Neural progenitor cell (in vitro differentiated cells): ENCODE data around the gene ZBTB3. TPM values are rescaled to one million over a fixed set of nuclear protein-coding genes. Genes with fewer than 3 reads are reported as not detected.

ENCODE experiments used
- DNase-seq: peaks from one replicate; pipeline ENCODE4 v3.0.0-alpha.2; 2016; ENCODE audit warnings: low spot score
- H2AFZ ChIP-seq: fragments of 200-600 bp; sonication (generic); replicated peaks from 2 replicates; pipeline ENCODE4 v1.6.1; 2016; ENCODE audit warnings: antibody characterized with exemption
- H3F3A ChIP-seq: fragments of 200-600 bp; sonication (generic); 2 replicates; pipeline ENCODE4 v1.6.1; 2016; ENCODE audit warnings: antibody characterized with exemption, low read depth
- H3K27ac ChIP-seq: fragments of 200-600 bp; sonication (generic); 2 replicates; pipeline ENCODE4 v1.5.1; 2016; ENCODE audit warnings: mild to moderate bottlenecking
- H3K27me3 ChIP-seq: fragments of 200-600 bp; sonication (generic); 2 replicates; pipeline ENCODE4 v1.6.1; 2016; ENCODE audit warnings: mild to moderate bottlenecking, moderate library complexity
- H3K36me3 ChIP-seq: fragments of 200-600 bp; sonication (generic); 2 replicates; pipeline ENCODE4 v1.5.1; 2016
- H3K4me1 ChIP-seq: fragments of 200-600 bp; sonication (generic); 2 replicates; pipeline ENCODE4 v1.6.1; 2016; ENCODE audit warnings: mixed run types
- H3K4me2 ChIP-seq: fragments of 200-600 bp; sonication (generic); 2 replicates; pipeline ENCODE4 v1.6.1; 2016
- H3K4me3 ChIP-seq: fragments of 200-600 bp; sonication (generic); 2 replicates; pipeline ENCODE4 v1.5.1; 2016
- H3K79me2 ChIP-seq: fragments of 200-600 bp; sonication (generic); 2 replicates; pipeline ENCODE4 v1.6.1; 2016; ENCODE audit warnings: low read depth
- H3K9ac ChIP-seq: fragments of 200-600 bp; sonication (generic); 2 replicates; pipeline ENCODE4 v1.6.1; 2016
- H3K9me3 ChIP-seq: fragments of 200-600 bp; sonication (generic); 2 replicates; pipeline ENCODE4 v1.5.1; 2016; ENCODE audit warnings: low read depth
- H4K20me1 ChIP-seq: fragments of 200-600 bp; sonication (generic); 2 replicates; pipeline ENCODE4 v1.6.1; 2016; ENCODE audit warnings: low read depth
- H3K27ac Mint-ChIP-seq: 3 replicates; pipeline ENCODE4 v1.8.0; 2021; ENCODE audit warnings: mixed read lengths
- H3K27me3 Mint-ChIP-seq: 2 replicates; pipeline ENCODE4 v1.8.0; 2022; ENCODE audit warnings: low read depth, mild to moderate bottlenecking, inconsistent platforms, moderate library complexity, mixed read lengths; ENCODE audit not compliant: insufficient read depth
- H3K36me3 Mint-ChIP-seq: 3 replicates; pipeline ENCODE4 v1.8.0; 2021; ENCODE audit warnings: mixed read lengths
- H3K4me1 Mint-ChIP-seq: 3 replicates; pipeline ENCODE4 v1.8.0; 2021; ENCODE audit warnings: mixed read lengths
- H3K4me3 Mint-ChIP-seq: 3 replicates; pipeline ENCODE4 v1.8.0; 2021; ENCODE audit warnings: mild to moderate bottlenecking, moderate library complexity, mixed read lengths
- H3K9me3 Mint-ChIP-seq: 3 replicates; pipeline ENCODE4 v1.8.0; 2020; ENCODE audit warnings: mixed read lengths
- CTCF ChIP-seq: fragments of 200-600 bp; sonication (generic); IDR thresholded peaks from 2 replicates; pipeline ENCODE4 v1.5.1; 2017; ENCODE audit warnings: antibody characterized with exemption, mild to moderate bottlenecking
- EZH2 ChIP-seq: fragments of 200-600 bp; sonication (generic); IDR thresholded peaks from 2 replicates; pipeline ENCODE4 v1.6.1; 2017; ENCODE audit warnings: antibody characterized with exemption, mild to moderate bottlenecking, moderate library complexity
- EZH2phosphoT487 ChIP-seq: fragments of 200-600 bp; sonication (generic); IDR thresholded peaks from 2 replicates; pipeline ENCODE4 v1.6.1; 2017; ENCODE audit warnings: antibody characterized with exemption
- total RNA-seq: library from RNA; depleted of rRNA; stranded (reverse); fragments of >200 nt; gene quantifications from 2 replicates; pipeline ENCODE4 v1.2.3, GENCODE V29; 2015; ENCODE audit warnings: low replicate concordance

Gene ZBTB3
- total RNA-seq, 1 donor from 2014 or later, result 9.2 TPM

GRCh38 chr11:62787005-62787759, 33.2 kb upstream of the ZBTB3 start, which contains the start of gene TMEM179B:
TMEM179B (plus strand) TSS chr11:62787402; CDS start chr11:62787432, 30 bp downstream.
- Histone ChIP-seq H3F3A (peaks cover 61% of the 10 kb centered on the region), H3K4me1 (peaks cover 6% of the 10 kb centered on the region), H3K27ac (peak within 1 kb of the TSS; percentile 84), H3K27me3 (no peaks in the 10 kb centered on the region), H3K9ac (peak within 1 kb of the TSS; percentile 76), H3K9me3 (no peaks in the 10 kb centered on the region), H4K20me1 (peaks cover 16% of the 10 kb centered on the region), H3K4me3 (peak within 1 kb of the TSS; percentile 79), H2AFZ (peak within 1 kb of the TSS; percentile 40), H3K4me2 (peak within 1 kb of the TSS; percentile 85), H3K79me2 (peaks cover 50% of the 10 kb centered on the region), H3K36me3 (no peaks in the 10 kb centered on the region)
- Mint-ChIP-seq H3K9me3 (no peaks in the 10 kb centered on the region), H3K27me3 (peaks cover 7% of the 10 kb centered on the region), H3K27ac (peak within 1 kb of the TSS; percentile 37), H3K4me3 (peak within 1 kb of the TSS; percentile 89), H3K4me1 (peaks cover 26% of the 10 kb centered on the region), H3K36me3 (peaks cover 25% of the 10 kb centered on the region)
- no peak for TF ChIP-seq EZH2phosphoT487
- TF ChIP-seq CTCF, result peak; percentile 44
- DNase-seq, result peak; percentile 99

GRCh38 chr11:62786318-62787004, 32.5 kb upstream of the ZBTB3 start:
- Histone ChIP-seq H3K4me3 (peak overlapping the region; percentile 79), H3K27ac (peak overlapping the region; percentile 84), H3K79me2 (peaks cover 47% of the 10 kb centered on the region), H4K20me1 (peaks cover 16% of the 10 kb centered on the region), H3K27me3 (no peaks in the 10 kb centered on the region), H3K4me1 (peaks cover 6% of the 10 kb centered on the region), H3K4me2 (peak overlapping the region; percentile 85), H3K36me3 (no peaks in the 10 kb centered on the region), H3K9me3 (no peaks in the 10 kb centered on the region), H3K9ac (no peak overlapping the region), H3F3A (peaks cover 58% of the 10 kb centered on the region), H2AFZ (peak overlapping the region; percentile 10)
- Mint-ChIP-seq H3K9me3 (no peaks in the 10 kb centered on the region), H3K27ac (no peak overlapping the region), H3K4me1 (peaks cover 22% of the 10 kb centered on the region), H3K27me3 (peaks cover 4% of the 10 kb centered on the region), H3K36me3 (peaks cover 28% of the 10 kb centered on the region), H3K4me3 (peak overlapping the region; percentile 85)
- TF ChIP-seq CTCF (peak; percentile 91), EZH2phosphoT487 (no peak), EZH2 (peak; percentile 39)
- peak; percentile 96 for DNase-seq

GRCh38 chr11:62782753-62783152, 28.8 kb upstream of the ZBTB3 start:
- peaks cover 25% of the 10 kb centered on the region for H3F3A ChIP-seq
- H3K27me3 ChIP-seq, result no peaks in the 10 kb centered on the region
- H2AFZ ChIP-seq, result no peak overlapping the region
- TF ChIP-seq EZH2 (no peak), EZH2phosphoT487 (no peak), CTCF (no peak)
- no peak overlapping the region for H3K27ac ChIP-seq
- no peaks in the 10 kb centered on the region for H3K36me3 ChIP-seq
- peaks cover 10% of the 10 kb centered on the region for H3K79me2 ChIP-seq
- no peak for DNase-seq
- Mint-ChIP-seq H3K36me3 (peaks cover 22% of the 10 kb centered on the region), H3K27me3 (peaks cover 4% of the 10 kb centered on the region), H3K9me3 (no peaks in the 10 kb centered on the region), H3K4me1 (peaks cover 7% of the 10 kb centered on the region), H3K4me3 (no peak overlapping the region), H3K27ac (no peak overlapping the region)
- no peaks in the 10 kb centered on the region for H3K4me1 ChIP-seq
- H3K9ac ChIP-seq, result no peak overlapping the region
- H3K4me3 ChIP-seq, result no peak overlapping the region
- peaks cover 9% of the 10 kb centered on the region for H4K20me1 ChIP-seq
- H3K9me3 ChIP-seq, result no peaks in the 10 kb centered on the region
- no peak overlapping the region for H3K4me2 ChIP-seq
